Hepatocyte (in vitro differentiated cells): ENCODE measurements around the gene CDC45.

Experiments used
- CTCF ChIP-seq: fragments of 200-600 bp; sonication (generic); IDR thresholded peaks from 2 replicates; pipeline ENCODE4 v1.5.1; 2016; ENCODE audit warnings: antibody characterized with exemption, mild to moderate bottlenecking; ENCODE audit not compliant: poor library complexity
- EZH2phosphoT487 ChIP-seq: fragments of 200-600 bp; sonication (generic); IDR thresholded peaks from one replicate; pipeline ENCODE4 v1.6.1; 2018; ENCODE audit warnings: antibody characterized with exemption, mild to moderate bottlenecking, low read depth, moderate library complexity; ENCODE audit not compliant: unreplicated experiment, severe bottlenecking

DNA sequence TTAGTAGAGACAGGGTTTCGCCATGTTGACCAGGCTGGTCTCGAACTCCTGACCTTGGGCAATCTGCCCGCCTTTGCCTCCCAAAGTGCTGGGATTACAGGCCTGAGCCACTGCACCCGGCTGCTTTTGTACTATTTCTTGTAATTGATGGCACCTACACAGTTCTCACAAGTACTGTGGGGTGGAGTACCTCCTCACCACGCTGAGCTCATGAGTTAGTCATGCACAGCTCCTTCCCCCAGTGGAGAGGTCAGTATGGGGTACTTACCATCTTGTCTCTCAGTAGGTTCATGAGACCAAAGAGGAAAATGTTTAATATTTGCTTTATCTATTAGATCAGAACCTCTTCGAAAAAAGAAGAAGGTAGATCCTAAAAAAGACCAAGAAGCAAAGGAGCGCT is 45.3 kb upstream of the CDC45 start:
- TF ChIP-seq CTCF (no peak), EZH2phosphoT487 (no peak)
